ENCODE data around the gene ANXA9.

Gene ANXA9

DNA sequence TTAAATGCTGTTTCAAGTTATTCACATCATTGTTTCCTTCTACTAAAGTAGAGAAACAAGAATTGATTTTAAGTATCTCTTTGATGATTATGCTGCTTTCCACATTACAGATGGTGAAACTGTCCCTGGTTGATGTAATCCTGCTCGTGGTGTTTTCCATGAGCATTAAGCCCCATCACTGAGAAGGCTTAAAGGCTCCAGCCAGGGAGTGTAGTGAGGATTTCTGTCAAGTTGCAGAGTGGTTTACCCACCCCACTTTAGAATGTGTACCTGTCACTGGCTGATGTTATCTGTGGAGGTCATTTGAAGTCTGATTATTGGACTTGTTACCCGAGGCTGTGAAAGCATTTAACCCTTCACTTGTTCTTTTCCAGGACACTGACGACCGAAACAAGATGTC, 20.3 kb upstream of the ANXA9 start:
- Histone ChIP-seq H3K36me3 (ENCODE audit: insufficient read depth, low read length) (peaks cover 92% of the 10 kb centered on the region), H3K4me1 (ENCODE audit: insufficient read depth, low read length, severe bottlenecking) (no peaks in the 10 kb centered on the region), H4K20me1 (ENCODE audit: insufficient read depth, low read length) (no peaks in the 10 kb centered on the region), H3K4me2 (ENCODE audit: low read length) (no peak overlapping the region), H3K4me3 (ENCODE audit: low read depth, low read length, poor library complexity, severe bottlenecking) (no peak overlapping the region), H2AFZ (ENCODE audit: low read length) (no peak overlapping the region), H3K27me3 (ENCODE audit: insufficient read depth, low read length) (no peaks in the 10 kb centered on the region), H3F3A (ENCODE audit: insufficient read depth, low read length) (no peaks in the 10 kb centered on the region), H3K9me2 (ENCODE audit: low read depth, low read length) (no peaks in the 10 kb centered on the region), H3K27ac (ENCODE audit: low read depth, low read length, poor library complexity, severe bottlenecking) (no peak overlapping the region), H3K9me3 (ENCODE audit: low read length) (no peaks in the 10 kb centered on the region), H3K9ac (ENCODE audit: low read length) (no peak overlapping the region), H3K79me2 (ENCODE audit: insufficient read depth, low read length) (no peaks in the 10 kb centered on the region)
- TF ChIP-seq, protein P1, sequence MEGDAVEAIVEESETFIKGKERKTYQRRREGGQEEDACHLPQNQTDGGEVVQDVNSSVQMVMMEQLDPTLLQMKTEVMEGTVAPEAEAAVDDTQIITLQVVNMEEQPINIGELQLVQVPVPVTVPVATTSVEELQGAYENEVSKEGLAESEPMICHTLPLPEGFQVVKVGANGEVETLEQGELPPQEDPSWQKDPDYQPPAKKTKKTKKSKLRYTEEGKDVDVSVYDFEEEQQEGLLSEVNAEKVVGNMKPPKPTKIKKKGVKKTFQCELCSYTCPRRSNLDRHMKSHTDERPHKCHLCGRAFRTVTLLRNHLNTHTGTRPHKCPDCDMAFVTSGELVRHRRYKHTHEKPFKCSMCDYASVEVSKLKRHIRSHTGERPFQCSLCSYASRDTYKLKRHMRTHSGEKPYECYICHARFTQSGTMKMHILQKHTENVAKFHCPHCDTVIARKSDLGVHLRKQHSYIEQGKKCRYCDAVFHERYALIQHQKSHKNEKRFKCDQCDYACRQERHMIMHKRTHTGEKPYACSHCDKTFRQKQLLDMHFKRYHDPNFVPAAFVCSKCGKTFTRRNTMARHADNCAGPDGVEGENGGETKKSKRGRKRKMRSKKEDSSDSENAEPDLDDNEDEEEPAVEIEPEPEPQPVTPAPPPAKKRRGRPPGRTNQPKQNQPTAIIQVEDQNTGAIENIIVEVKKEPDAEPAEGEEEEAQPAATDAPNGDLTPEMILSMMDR (IDR thresholded peaks at IDR 0.05; ENCODE audit: low read length): no peak
- TF ChIP-seq EZH2 (IDR thresholded peaks at IDR 0.05; ENCODE audit: borderline replicate concordance, low read length): no peak

DNA sequence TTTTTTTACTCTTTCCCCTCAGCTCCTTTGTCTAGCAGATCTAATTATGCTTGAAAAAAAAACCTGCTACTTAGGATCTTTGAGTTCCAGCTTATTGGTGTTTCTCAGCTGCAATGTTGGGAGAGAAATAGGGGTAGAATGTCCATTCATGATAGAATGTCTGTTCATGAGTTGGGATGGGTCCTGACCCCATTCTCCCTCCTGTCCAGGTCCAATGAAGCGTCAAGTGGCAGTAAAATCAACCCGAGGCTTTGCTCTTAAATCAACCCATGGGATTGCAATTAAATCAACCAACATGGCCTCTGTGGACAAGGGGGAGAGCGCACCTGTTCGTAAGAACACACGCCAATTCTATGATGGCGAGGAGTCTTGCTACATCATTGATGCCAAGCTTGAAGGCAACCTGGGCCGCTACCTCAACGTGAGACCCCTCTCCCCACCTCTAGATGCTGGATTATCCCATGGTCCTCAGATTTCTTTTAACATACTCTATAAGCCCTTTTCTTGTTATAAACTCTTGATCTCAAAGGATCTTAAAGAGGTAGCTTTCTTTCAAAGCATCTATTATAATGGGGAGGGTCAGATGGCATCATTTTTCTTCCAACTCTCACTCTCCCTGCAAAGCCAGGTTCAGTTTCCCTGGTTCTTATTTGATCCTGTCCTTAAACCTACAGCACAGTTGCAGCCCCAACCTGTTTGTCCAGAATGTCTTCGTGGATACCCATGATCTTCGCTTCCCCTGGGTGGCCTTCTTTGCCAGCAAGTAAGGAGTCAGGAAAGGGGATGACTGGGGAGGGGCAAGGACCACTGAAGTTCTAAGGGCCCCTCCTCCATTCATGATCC, 18.6 kb upstream of the ANXA9 start:
- Histone ChIP-seq H3K79me2 (ENCODE audit: insufficient read depth, low read length) (no peaks in the 10 kb centered on the region), H4K20me1 (ENCODE audit: insufficient read depth, low read length) (no peaks in the 10 kb centered on the region), H3K4me3 (ENCODE audit: low read depth, low read length, poor library complexity, severe bottlenecking) (no peak overlapping the region), H3K9me3 (ENCODE audit: low read length) (no peaks in the 10 kb centered on the region), H3K27me3 (ENCODE audit: insufficient read depth, low read length) (no peaks in the 10 kb centered on the region), H3K4me2 (ENCODE audit: low read length) (no peak overlapping the region), H3K4me1 (ENCODE audit: insufficient read depth, low read length, severe bottlenecking) (no peaks in the 10 kb centered on the region), H3K9ac (ENCODE audit: low read length) (no peak overlapping the region), H2AFZ (ENCODE audit: low read length) (no peak overlapping the region), H3K36me3 (ENCODE audit: insufficient read depth, low read length) (peaks cover 98% of the 10 kb centered on the region), H3K27ac (ENCODE audit: low read depth, low read length, poor library complexity, severe bottlenecking) (no peak overlapping the region), H3K9me2 (ENCODE audit: low read depth, low read length) (no peaks in the 10 kb centered on the region), H3F3A (ENCODE audit: insufficient read depth, low read length) (no peaks in the 10 kb centered on the region)
- TF ChIP-seq, protein P1 (IDR thresholded peaks at IDR 0.05; ENCODE audit: low read length): no peak
- TF ChIP-seq EZH2 (IDR thresholded peaks at IDR 0.05; ENCODE audit: borderline replicate concordance, low read length): no peak

DNA sequence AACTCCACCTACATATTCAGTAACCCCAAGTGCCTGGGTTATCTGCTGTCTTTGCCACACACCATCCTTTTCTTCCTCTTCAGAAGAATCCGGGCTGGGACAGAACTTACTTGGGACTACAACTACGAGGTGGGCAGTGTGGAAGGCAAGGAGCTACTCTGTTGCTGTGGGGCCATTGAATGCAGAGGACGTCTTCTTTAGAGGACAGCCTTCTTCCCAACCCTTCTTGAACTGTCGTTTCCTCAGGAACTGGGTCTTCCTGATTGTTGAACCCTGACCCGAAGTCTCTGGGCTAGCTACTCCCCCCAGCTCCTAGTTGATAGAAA, 18.0 kb upstream of the ANXA9 start:
- H3K9me2 ChIP-seq (ENCODE audit: low read depth, low read length): no peaks in the 10 kb centered on the region
- H3K9me3 ChIP-seq (ENCODE audit: low read length): no peaks in the 10 kb centered on the region
- H3F3A ChIP-seq (ENCODE audit: insufficient read depth, low read length): no peaks in the 10 kb centered on the region
- H3K27ac ChIP-seq (ENCODE audit: low read depth, low read length, poor library complexity, severe bottlenecking): no peak overlapping the region
- H3K79me2 ChIP-seq (ENCODE audit: insufficient read depth, low read length): no peaks in the 10 kb centered on the region
- H2AFZ ChIP-seq (ENCODE audit: low read length): no peak overlapping the region
- H3K27me3 ChIP-seq (ENCODE audit: insufficient read depth, low read length): no peaks in the 10 kb centered on the region
- no peaks in the 10 kb centered on the region for H3K4me1 ChIP-seq (ENCODE audit: insufficient read depth, low read length, severe bottlenecking)
- no peaks in the 10 kb centered on the region for H4K20me1 ChIP-seq (ENCODE audit: insufficient read depth, low read length)
- no peak overlapping the region for H3K9ac ChIP-seq (ENCODE audit: low read length)
- TF ChIP-seq, protein P1 (IDR thresholded peaks at IDR 0.05; ENCODE audit: low read length): no peak
- TF ChIP-seq EZH2 (IDR thresholded peaks at IDR 0.05; ENCODE audit: borderline replicate concordance, low read length): no peak
- H3K4me2 ChIP-seq (ENCODE audit: low read length): no peak overlapping the region
- peaks cover 97% of the 10 kb centered on the region for H3K36me3 ChIP-seq (ENCODE audit: insufficient read depth, low read length)
- H3K4me3 ChIP-seq (ENCODE audit: low read depth, low read length, poor library complexity, severe bottlenecking): no peak overlapping the region
